HG03457 (cell line): ENCODE results near the gene EPHA4.

ENCODE experiments used
- ATAC-seq: cut with Tn5 transposase; IDR thresholded peaks from one replicate; pipeline ENCODE4 v1.9.1; 2021; ENCODE audit warnings: moderate number of reproducible peaks; ENCODE audit not compliant: unreplicated experiment

EPHA4 gene

DNA sequence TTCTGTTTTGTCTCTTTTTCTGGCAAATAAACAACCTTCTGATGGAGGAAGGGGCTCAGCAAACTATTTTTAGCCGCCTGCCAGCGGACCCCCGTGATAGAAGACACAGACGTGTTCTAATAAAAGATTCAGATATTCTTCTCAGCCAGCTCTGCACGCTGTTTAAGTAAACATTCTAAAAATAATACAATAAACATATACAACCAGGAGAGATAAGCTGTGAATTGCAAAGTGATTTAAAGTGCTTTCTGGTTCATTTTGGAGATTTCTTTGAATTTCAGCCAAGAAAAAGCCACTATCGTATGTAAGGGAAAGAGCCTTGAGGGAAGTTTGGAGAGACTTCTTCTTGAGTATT, 201.3 kb downstream of the EPHA4 start:
- no peak for ATAC-seq

DNA sequence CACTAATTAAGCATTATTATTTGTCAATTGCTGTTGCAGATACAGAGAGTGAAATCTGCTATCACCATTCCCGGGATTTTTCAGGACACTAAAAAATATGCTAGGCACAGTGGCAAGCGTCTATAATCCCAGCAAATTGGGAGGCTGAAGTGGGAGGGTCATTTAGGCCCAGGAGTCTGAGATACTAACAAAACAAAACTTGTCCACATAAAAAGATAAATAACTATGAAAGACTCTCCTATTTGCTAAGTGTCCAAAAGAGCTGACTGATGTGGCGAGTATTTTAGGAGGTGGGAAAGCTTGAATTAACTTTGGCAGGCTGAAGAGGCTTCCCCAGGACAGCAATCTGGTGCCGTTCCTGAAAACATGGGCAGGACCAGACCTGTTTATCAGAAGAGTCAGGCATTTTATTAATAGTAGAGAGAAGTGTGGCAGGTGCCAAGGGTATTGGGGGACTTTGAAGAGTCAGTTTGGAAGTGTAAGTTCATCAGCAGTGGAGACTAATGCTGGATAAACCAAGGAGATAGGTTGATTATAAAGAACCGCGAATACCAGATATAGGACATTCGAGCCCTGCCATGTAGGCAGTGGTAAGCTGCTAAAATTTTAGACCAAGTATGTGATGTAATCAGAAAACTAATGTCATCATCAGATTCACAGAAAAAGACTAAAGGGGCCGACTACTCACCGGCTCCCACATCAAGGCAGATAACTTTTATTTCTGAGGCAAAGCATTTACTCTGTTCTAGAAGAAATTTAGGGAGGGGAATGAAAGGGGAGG, 201.8 kb downstream of the EPHA4 start:
- ATAC-seq = no peak
